Mesothelial cell of epicardium (in vitro differentiated cells): Measurements from ENCODE around the gene SEH1L. TPM values are rescaled to one million over a fixed set of nuclear protein-coding genes. Genes with fewer than 3 reads are reported as not detected.
"Not testable (repeated sequence)": the region's sequence is repeated elsewhere in the genome, so short reads cannot be mapped to it uniquely, and the experiment has no call there.

Source experiments
- DNase-seq, 2 experiments: peaks; one replicate each; pipeline ENCODE4 v3.0.0; 2021; ENCODE audit warnings: low spot score in 2 of 2; ENCODE audit not compliant: unreplicated experiment in 2 of 2
- H3K27ac Mint-ChIP-seq: 2 replicates; pipeline ENCODE4 v1.8.0; 2021; ENCODE audit warnings: mixed read lengths
- H3K27me3 Mint-ChIP-seq: 2 replicates; pipeline ENCODE4 v1.8.0; 2021; ENCODE audit warnings: low read depth, mixed read lengths
- H3K36me3 Mint-ChIP-seq: 2 replicates; pipeline ENCODE4 v1.8.0; 2021; ENCODE audit warnings: mixed read lengths
- H3K4me1 Mint-ChIP-seq: 2 replicates; pipeline ENCODE4 v1.8.0; 2021; ENCODE audit warnings: mixed read lengths
- H3K4me3 Mint-ChIP-seq: 2 replicates; pipeline ENCODE4 v1.8.0; 2021; ENCODE audit warnings: mild to moderate bottlenecking, moderate library complexity, mixed read lengths
- H3K9me3 Mint-ChIP-seq: 2 replicates; pipeline ENCODE4 v1.8.0; 2021; ENCODE audit warnings: mixed read lengths
- total RNA-seq: library from RNA; stranded (reverse); gene quantifications from 3 replicates; pipeline ENCODE4 v1.2.1, GENCODE V29; 2021
- TF ChIP-seq, protein P1 (sequence below): fragments of 200-600 bp; sonication (generic); IDR thresholded peaks from one replicate; pipeline ENCODE4 v1.5.0; 2021; ENCODE audit warnings: antibody characterized with exemption; ENCODE audit not compliant: unreplicated experiment

Gene SEH1L
- total RNA-seq, 1 donor from 2014 or later = 51.5 TPM

DNA sequence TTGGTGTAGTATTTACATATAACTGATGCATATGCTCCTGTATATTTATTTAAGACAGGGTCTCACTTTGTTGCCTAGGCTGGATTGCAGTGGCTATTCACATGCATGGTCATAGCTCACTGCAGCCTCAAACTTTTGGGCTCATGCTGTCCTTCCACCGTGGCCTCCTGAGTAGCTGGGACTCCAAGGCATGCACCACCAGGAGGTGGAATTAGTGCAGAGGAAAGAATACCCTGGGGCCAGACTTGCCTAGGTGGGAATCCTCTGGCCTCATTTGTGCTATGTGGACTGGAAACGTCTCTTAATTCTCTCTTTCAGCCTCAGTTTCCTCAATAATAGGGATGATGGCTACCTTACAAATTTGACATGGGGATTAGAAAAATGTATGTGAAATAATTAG, 45.6 kb downstream of the SEH1L start:
- H3K27ac Mint-ChIP-seq = no peak overlapping the region
- TF ChIP-seq, protein P1, sequence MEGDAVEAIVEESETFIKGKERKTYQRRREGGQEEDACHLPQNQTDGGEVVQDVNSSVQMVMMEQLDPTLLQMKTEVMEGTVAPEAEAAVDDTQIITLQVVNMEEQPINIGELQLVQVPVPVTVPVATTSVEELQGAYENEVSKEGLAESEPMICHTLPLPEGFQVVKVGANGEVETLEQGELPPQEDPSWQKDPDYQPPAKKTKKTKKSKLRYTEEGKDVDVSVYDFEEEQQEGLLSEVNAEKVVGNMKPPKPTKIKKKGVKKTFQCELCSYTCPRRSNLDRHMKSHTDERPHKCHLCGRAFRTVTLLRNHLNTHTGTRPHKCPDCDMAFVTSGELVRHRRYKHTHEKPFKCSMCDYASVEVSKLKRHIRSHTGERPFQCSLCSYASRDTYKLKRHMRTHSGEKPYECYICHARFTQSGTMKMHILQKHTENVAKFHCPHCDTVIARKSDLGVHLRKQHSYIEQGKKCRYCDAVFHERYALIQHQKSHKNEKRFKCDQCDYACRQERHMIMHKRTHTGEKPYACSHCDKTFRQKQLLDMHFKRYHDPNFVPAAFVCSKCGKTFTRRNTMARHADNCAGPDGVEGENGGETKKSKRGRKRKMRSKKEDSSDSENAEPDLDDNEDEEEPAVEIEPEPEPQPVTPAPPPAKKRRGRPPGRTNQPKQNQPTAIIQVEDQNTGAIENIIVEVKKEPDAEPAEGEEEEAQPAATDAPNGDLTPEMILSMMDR = no peak
- no peaks in the 10 kb centered on the region for H3K9me3 Mint-ChIP-seq
- H3K36me3 Mint-ChIP-seq = no peaks in the 10 kb centered on the region
- H3K27me3 Mint-ChIP-seq = no peaks in the 10 kb centered on the region
- peaks cover 26% of the 10 kb centered on the region for H3K4me1 Mint-ChIP-seq
- DNase-seq = no peak
- H3K4me3 Mint-ChIP-seq = no peak overlapping the region

DNA sequence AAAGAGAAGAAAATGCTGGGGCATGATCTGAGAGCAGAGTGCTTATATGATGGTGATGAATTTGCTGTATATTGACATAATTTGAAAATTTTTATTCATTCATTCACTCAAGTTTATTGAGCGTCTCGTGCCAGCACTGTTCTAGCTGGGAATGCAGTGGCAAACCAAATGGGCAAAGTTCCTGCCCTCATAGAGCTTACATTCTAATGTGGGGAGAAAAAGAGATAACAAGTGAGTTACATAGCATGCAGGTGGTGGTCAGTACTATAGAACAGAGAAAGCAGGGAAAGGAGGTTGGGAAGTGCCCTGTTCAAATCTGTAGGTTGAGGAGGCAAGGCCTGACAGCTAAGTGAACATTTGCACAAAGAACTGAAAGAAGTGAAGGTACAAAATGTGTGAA, 47.6 kb downstream of the SEH1L start:
- Mint-ChIP-seq H3K4me3 (no peak overlapping the region), H3K9me3 (no peaks in the 10 kb centered on the region), H3K4me1 (peaks cover 30% of the 10 kb centered on the region), H3K27ac (no peak overlapping the region), H3K27me3 (no peaks in the 10 kb centered on the region), H3K36me3 (no peaks in the 10 kb centered on the region)
- no peak for DNase-seq
- TF ChIP-seq, protein P1 = no peak

DNA sequence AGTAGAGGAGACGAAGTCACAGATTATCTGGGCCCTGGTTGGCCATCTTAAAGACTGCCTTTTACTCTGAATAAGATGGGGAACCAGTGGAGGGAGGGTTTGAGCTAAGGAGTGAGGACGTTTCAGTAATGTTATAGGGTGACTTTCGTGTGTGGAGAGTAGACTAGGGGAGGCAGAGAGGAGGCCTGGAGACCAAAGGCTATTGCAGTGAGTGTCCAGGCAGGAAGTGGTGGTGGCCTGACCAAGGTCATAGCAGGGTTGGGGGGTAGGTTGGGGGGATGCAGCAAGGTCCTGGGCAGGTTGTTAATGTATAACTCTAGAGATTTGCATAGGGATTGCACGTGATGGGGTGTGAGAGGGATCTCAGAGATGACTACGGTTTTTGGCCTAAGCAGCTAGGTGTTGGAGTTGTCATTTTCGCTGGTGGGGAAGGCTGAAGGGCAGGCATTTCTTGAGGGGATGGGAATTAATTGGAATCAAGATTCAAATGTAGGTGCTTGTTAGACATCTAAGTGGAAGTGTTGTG, 48.2 kb downstream of the SEH1L start:
- Mint-ChIP-seq H3K4me1 (peaks cover 27% of the 10 kb centered on the region), H3K4me3 (no peak overlapping the region), H3K36me3 (no peaks in the 10 kb centered on the region), H3K9me3 (no peaks in the 10 kb centered on the region), H3K27ac (no peak overlapping the region), H3K27me3 (no peaks in the 10 kb centered on the region)
- TF ChIP-seq, protein P1 = no peak
- DNase-seq = no peak

DNA sequence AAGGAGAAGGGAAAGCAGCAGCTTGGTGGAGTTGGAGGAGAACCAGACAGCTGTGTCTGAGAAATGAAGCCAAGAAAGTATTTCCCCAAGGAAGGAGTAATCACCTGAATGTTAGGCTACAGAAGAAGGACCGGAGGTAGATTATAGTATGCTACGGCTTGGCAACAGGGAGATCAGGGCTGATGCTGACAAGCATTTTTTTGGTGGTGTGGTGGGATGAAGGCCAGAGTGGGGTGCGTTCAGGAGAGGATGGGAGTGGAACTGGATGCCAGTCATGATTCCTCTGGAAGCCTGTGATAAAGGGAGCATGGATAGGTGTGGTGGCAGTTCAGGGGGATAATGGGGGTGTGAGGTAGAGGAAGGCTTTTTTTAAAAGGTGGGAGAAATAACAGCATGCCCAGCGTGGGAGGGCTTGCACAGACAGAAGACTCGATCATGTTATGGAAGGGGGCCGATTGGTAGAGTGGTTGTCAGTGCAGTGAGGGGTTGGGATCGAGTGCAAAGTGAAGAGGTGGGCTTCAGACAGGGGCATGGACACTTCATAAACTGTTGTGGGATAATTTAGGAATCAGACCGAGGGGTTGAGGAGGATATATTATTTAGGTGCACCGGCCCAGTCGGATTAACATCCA, 49.0 kb downstream of the SEH1L start:
- H3K4me1 Mint-ChIP-seq = peaks cover 27% of the 10 kb centered on the region
- H3K27me3 Mint-ChIP-seq = no peaks in the 10 kb centered on the region
- H3K4me3 Mint-ChIP-seq = no peak overlapping the region
- H3K27ac Mint-ChIP-seq = no peak overlapping the region
- no peak for DNase-seq
- TF ChIP-seq, protein P1 = no peak
- no peaks in the 10 kb centered on the region for H3K9me3 Mint-ChIP-seq
- no peaks in the 10 kb centered on the region for H3K36me3 Mint-ChIP-seq

DNA sequence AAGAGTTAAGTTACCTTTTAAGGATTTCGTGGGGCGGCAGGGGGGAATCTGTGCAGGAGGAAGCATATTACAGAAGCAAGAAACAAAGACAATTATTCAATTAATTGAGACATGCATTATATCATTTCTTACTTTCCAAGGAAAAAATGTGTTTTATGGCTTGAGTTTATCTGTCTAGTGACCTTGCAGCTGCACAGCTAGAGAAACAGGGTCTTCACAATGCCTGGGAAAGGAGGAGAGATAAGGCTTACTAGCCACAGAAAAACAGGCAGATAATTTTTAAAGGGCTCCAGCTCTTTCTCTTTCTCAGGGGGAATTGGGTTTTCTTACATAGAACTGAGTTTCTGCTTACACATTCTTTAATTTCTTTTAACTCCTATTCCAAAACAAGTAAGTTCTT, 49.5 kb downstream of the SEH1L start:
- H3K4me1 Mint-ChIP-seq = peaks cover 22% of the 10 kb centered on the region
- not testable (repeated sequence) for H3K27ac Mint-ChIP-seq, H3K36me3 Mint-ChIP-seq, DNase-seq, H3K27me3 Mint-ChIP-seq, H3K4me3 Mint-ChIP-seq, H3K9me3 Mint-ChIP-seq

DNA sequence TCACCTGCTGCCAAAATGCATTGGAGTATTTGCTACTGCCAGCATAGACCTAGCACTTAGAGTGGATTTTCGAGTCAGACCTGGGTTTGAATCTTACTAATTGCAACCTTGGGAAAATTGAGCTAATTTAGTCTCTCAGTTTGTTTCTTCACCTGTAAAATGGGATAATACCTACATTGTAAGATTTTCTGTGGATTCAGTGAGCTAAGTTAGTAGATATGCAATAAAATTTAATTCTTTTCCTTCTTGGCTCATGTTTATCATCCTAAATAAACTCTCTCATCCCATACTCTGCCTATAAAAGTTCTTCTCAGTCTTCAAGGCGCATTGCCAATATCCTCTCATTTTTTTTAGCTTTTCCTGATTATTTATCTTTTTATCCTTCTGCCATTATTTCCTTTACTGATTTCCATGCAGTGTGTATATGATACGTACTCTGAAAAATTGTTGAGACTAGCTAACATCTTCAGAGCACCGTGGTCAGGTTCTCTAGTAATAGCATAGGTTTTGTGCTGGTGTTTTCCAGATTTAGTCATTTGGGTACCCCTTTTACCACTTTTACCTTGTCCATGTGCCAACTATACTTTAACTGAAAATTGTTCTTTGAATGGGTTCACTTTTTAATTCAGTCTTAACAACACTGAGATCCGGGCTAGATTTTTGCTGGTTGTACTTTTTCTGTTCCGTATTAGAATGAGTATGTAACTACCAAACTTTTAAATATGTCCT, 50.7 kb downstream of the SEH1L start:
- TF ChIP-seq, protein P1 = no peak
- H3K27me3 Mint-ChIP-seq = no peaks in the 10 kb centered on the region
- no peak overlapping the region for H3K4me3 Mint-ChIP-seq
- H3K36me3 Mint-ChIP-seq = no peaks in the 10 kb centered on the region
- H3K9me3 Mint-ChIP-seq = no peaks in the 10 kb centered on the region
- H3K27ac Mint-ChIP-seq = peak overlapping the region; percentile 13
- H3K4me1 Mint-ChIP-seq = peaks cover 13% of the 10 kb centered on the region
- no peak for DNase-seq
